ENCODE measurements around the gene UPP2. TPM values are rescaled to one million over a fixed set of nuclear protein-coding genes. Genes with fewer than 3 reads are reported as not detected.

The UPP2 gene
- total RNA-seq, 1 donor from 2014 or later, result not detected

- no peaks in the 10 kb centered on the region for H3K9me3 Mint-ChIP-seq
- no peak overlapping the region for H3K27ac Mint-ChIP-seq
- intact Hi-C loops (cut with micrococcal nuclease), result no loop called here
- H3K36me3 Mint-ChIP-seq (ENCODE audit: low read depth), result no peaks in the 10 kb centered on the region
- peaks cover 4% of the 10 kb centered on the region for H3K27me3 Mint-ChIP-seq (ENCODE audit: insufficient read depth)
- no peak overlapping the region for H3K4me3 Mint-ChIP-seq
- DNase-seq (ENCODE audit: low spot score), result no peak
- H3K4me1 Mint-ChIP-seq (ENCODE audit: low read depth), result no peaks in the 10 kb centered on the region
Measured at GRCh38 chr2:158115202-158115767, 13.6 kb downstream of the UPP2 start.

DNA sequence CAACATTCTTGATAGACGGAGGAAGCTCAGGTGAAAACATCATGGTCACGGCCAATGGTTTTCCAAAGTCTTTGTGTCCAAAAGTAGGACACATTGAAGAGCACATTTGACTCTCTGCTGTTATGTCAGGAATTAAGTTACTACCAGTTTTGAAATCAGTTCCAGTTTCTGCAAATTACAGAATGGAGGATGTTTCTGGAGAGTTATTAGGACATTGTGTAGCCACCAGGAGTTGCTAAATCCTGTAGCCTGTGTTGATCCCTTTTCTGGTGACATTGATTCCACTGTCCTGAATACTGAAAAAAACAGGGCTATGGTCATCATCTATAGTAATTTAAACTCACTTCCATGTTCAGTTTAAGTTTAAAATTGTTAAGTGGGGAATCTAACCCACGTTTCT, 15.3 kb downstream of the UPP2 start:
- Mint-ChIP-seq H3K27me3 (ENCODE audit: insufficient read depth) (peaks cover 4% of the 10 kb centered on the region), H3K4me1 (ENCODE audit: low read depth) (no peaks in the 10 kb centered on the region), H3K4me3 (no peak overlapping the region), H3K36me3 (ENCODE audit: low read depth) (no peaks in the 10 kb centered on the region), H3K9me3 (no peaks in the 10 kb centered on the region), H3K27ac (no peak overlapping the region)
- DNase-seq (ENCODE audit: low spot score), result no peak
- intact Hi-C loops (cut with micrococcal nuclease), result no loop called here

- H3K9me3 Mint-ChIP-seq, result no peaks in the 10 kb centered on the region
- H3K4me3 Mint-ChIP-seq, result no peak overlapping the region
- H3K4me1 Mint-ChIP-seq (ENCODE audit: low read depth), result no peaks in the 10 kb centered on the region
- no peaks in the 10 kb centered on the region for H3K36me3 Mint-ChIP-seq (ENCODE audit: low read depth)
- intact Hi-C loops (cut with micrococcal nuclease), result no loop called here
- H3K27me3 Mint-ChIP-seq (ENCODE audit: insufficient read depth), result peaks cover 2% of the 10 kb centered on the region
- no peak for DNase-seq (ENCODE audit: low spot score)
- no peak overlapping the region for H3K27ac Mint-ChIP-seq
Measured at GRCh38 chr2:158120102-158120501, 18.4 kb downstream of the UPP2 start.

DNA sequence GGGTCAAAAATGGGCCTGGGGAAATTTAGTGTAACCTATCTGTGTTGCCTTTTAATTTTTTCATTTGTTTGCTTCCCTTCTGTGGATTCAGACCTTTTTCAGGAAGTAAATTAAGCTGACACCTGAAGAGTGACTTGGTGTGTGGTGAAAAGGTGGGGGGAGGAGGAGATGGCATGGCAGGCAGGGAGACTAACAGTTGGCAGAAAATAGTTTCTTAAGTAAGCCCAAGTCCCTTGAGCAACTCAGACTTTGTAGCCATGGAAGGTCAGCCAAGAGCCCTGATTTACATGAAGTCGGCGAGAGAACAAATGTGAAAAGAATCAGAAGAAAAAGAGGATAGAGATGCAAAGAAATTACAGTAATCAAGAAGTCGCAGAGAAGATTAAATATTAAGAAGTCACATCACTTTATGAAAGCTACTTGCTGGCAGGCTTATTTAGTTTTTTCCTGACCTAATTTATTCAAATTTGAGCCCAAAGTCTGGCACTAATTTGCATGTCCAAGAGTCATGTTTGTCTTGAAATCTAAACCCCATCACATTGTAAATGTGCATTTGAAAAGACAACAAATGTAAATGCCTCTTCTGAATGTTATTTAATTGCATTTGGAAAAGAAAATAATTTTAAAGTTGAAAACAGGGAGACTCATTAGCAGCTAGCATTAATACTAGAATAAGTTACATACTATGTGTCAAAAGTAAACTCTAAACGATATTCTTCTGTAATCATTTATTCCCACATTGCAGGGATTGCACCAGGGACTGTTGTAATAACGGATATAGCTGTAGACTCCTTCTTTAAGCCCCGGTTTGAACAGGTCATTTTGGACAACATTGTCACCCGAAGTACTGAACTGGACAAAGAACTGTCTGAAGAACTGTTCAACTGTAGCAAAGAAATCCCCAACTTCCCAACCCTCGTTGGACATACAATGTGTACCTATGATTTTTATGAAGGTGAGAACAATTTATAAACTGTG, 19.3 kb downstream of the UPP2 start:
- intact Hi-C loops (cut with micrococcal nuclease), result no loop called here
- H3K27me3 Mint-ChIP-seq (ENCODE audit: insufficient read depth), result peaks cover 4% of the 10 kb centered on the region
- no peaks in the 10 kb centered on the region for H3K4me1 Mint-ChIP-seq (ENCODE audit: low read depth)
- H3K4me3 Mint-ChIP-seq, result no peak overlapping the region
- H3K36me3 Mint-ChIP-seq (ENCODE audit: low read depth), result no peaks in the 10 kb centered on the region
- no peak for DNase-seq (ENCODE audit: low spot score)
- H3K27ac Mint-ChIP-seq, result no peak overlapping the region
- no peaks in the 10 kb centered on the region for H3K9me3 Mint-ChIP-seq

GRCh38 chr2:158124896-158125295, 23.2 kb downstream of the UPP2 start:
- H3K27me3 Mint-ChIP-seq (ENCODE audit: insufficient read depth), result peaks cover 4% of the 10 kb centered on the region
- no peak overlapping the region for H3K4me3 Mint-ChIP-seq
- DNase-seq (ENCODE audit: low spot score), result no peak
- H3K9me3 Mint-ChIP-seq, result no peaks in the 10 kb centered on the region
- H3K36me3 Mint-ChIP-seq (ENCODE audit: low read depth), result no peaks in the 10 kb centered on the region
- H3K27ac Mint-ChIP-seq, result no peak overlapping the region
- no peaks in the 10 kb centered on the region for H3K4me1 Mint-ChIP-seq (ENCODE audit: low read depth)
- intact Hi-C loops (cut with micrococcal nuclease), result no loop called here

DNA sequence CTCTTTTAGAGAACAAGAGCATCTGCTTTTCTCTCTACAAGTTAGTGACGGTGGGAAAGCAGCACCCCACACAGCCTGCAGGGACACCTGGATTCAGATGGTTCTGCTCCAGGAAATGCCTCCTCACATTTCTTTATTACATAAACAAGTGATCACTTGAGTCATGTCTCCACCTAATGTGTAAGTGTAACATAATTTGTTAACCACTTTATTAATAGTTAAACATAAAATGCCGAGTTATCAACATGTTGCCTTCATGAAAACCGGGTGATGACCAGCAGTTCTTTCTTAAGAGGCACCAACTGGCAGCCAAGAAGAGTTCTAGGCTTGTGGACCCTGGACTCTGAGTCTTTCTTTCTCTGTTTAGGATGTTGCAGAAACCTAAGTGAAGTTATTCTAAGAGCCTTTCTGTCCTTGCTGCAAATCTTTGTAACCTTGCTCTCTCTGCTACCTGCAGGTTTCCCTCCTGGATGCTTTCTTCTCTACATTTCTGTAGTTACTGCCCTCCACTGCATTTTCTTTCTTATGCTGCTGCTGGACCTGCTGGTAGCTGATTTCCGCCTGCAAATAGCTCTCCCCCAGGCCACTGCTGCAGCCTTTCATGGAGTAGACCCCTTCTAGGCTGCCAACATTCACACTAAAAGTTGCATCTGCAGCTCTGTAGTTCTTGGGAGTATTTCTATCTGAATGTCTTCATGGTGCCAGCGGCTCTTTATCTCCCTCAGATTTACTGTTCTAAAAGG, 24.3 kb downstream of the UPP2 start:
- H3K27ac Mint-ChIP-seq, result no peak overlapping the region
- peaks cover 1% of the 10 kb centered on the region for H3K27me3 Mint-ChIP-seq (ENCODE audit: insufficient read depth)
- no peaks in the 10 kb centered on the region for H3K4me1 Mint-ChIP-seq (ENCODE audit: low read depth)
- H3K36me3 Mint-ChIP-seq (ENCODE audit: low read depth), result no peaks in the 10 kb centered on the region
- no peak for DNase-seq (ENCODE audit: low spot score)
- no peak overlapping the region for H3K4me3 Mint-ChIP-seq
- intact Hi-C loops (cut with micrococcal nuclease), result no loop called here
- no peaks in the 10 kb centered on the region for H3K9me3 Mint-ChIP-seq

DNA sequence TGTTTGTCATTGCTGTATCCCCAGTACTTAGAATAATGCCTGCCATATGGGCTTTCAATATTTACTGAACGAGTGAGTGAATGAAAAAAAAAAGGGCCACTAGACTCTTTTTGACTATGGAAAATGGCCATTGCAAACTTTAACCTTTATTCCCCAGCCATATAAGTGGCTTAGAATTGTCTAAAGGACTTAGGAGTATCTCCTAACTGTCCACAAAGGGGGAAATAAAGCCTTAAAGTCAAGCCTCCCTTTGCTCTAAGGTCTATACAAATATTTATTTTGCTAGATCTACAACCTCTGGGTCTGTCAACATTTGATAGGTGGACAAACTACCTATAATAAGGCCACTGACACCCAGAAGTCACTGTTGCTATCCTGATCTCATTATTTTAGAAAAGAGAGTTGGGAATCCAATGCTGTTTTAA, 25.7 kb downstream of the UPP2 start:
- Mint-ChIP-seq H3K36me3 (ENCODE audit: low read depth) (no peaks in the 10 kb centered on the region), H3K4me3 (no peak overlapping the region), H3K9me3 (no peaks in the 10 kb centered on the region), H3K4me1 (ENCODE audit: low read depth) (no peaks in the 10 kb centered on the region), H3K27ac (no peak overlapping the region), H3K27me3 (ENCODE audit: insufficient read depth) (peaks cover 3% of the 10 kb centered on the region)
- intact Hi-C loops (cut with micrococcal nuclease), result no loop called here
- DNase-seq (ENCODE audit: low spot score), result no peak

DNA sequence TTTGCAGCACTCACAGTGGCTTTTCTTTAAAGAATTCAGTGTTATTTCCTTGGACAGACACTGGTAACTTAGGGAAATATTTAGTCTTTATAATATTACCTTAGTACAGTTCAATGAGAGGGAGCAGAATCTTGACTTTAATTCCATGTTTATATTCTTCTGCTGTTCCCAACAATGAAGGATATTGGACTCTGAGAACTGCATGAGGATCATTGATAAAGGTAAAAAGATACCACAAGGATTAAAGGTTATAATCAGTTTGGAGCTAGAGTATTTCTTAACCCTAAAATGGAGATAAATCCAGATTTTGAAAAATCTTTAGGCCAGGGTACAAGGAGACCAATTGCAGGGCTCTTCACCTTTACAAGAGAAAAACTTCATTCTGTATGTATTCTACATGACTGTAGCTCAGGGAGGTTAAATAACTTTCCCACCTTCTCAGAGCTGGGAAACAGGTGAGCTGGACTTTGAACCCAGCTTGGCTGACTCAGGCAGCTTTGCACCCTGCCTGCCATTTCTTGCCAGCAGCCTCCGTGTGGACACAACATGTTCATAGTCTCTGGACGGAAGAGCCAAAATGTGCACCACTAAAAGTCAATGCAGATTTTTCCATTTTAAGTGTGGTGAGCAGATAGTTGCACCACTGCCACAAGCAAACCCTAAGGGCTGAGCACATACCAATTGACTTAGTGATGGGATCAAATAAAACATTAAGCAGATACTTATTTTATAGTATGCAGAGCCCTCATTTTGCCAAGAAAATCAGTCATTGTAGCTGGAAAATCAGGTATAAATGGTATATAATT, 26.7 kb downstream of the UPP2 start:
- Mint-ChIP-seq H3K9me3 (no peaks in the 10 kb centered on the region), H3K4me1 (ENCODE audit: low read depth) (no peaks in the 10 kb centered on the region), H3K4me3 (no peak overlapping the region)

GRCh38 chr2:158129037-158129436, 27.4 kb downstream of the UPP2 start:
- H3K36me3 Mint-ChIP-seq (ENCODE audit: low read depth), result no peaks in the 10 kb centered on the region
- DNase-seq (ENCODE audit: low spot score), result no peak
- H3K4me1 Mint-ChIP-seq (ENCODE audit: low read depth), result no peaks in the 10 kb centered on the region
- H3K27me3 Mint-ChIP-seq (ENCODE audit: insufficient read depth), result peaks cover 5% of the 10 kb centered on the region
- intact Hi-C loops (cut with micrococcal nuclease), result no loop called here
- H3K27ac Mint-ChIP-seq, result no peak overlapping the region
- H3K9me3 Mint-ChIP-seq, result no peaks in the 10 kb centered on the region
- H3K4me3 Mint-ChIP-seq, result no peak overlapping the region

More for the DNA sequence above, 26.7 kb downstream of the UPP2 start:
- Mint-ChIP-seq H3K36me3 (ENCODE audit: low read depth) (no peaks in the 10 kb centered on the region), H3K27ac (no peak overlapping the region), H3K27me3 (ENCODE audit: insufficient read depth) (peaks cover 5% of the 10 kb centered on the region)
- intact Hi-C loops (cut with micrococcal nuclease), result no loop called here
- no peak for DNase-seq (ENCODE audit: low spot score)

DNA sequence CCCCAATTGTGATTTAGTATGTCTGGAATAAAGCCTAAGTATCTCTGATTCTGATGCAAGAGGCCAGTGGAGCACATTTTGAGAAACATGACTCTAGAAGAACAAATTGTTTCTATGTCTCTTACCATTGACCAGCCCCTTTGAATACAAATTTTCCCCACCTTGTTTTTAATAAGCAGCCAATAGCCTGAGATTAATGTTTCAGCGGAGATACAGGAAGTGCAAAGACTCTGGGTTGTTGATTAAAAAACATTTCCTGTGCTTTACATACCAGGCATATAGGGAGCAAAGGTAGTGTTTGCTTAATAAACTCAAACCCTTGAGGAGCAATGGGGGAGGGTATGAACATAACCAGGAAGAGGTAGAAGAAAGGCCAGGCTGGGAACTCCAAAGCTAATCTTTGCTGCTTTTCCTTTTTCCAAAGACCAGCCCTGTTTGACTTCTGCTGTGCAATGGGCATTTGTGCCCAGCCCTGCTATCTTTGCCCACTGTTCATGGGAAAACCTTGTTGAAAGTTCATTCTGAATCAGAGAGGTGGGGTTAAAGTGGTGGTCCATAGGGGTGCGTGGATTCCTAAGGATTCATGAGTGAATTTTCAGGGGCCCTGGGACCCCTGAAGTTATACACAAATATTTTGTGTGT, 29.3 kb downstream of the UPP2 start:
- H3K9me3 Mint-ChIP-seq, result no peaks in the 10 kb centered on the region
- no peaks in the 10 kb centered on the region for H3K36me3 Mint-ChIP-seq (ENCODE audit: low read depth)
- no peak overlapping the region for H3K27ac Mint-ChIP-seq
- intact Hi-C loops (cut with micrococcal nuclease), result no loop called here
- peaks cover 4% of the 10 kb centered on the region for H3K27me3 Mint-ChIP-seq (ENCODE audit: insufficient read depth)
- H3K4me3 Mint-ChIP-seq, result no peak overlapping the region
- H3K4me1 Mint-ChIP-seq (ENCODE audit: low read depth), result no peaks in the 10 kb centered on the region
- DNase-seq (ENCODE audit: low spot score), result no peak

- DNase-seq (ENCODE audit: low spot score), result no peak
- no peaks in the 10 kb centered on the region for H3K4me1 Mint-ChIP-seq (ENCODE audit: low read depth)
- no peak overlapping the region for H3K27ac Mint-ChIP-seq
- H3K9me3 Mint-ChIP-seq, result no peaks in the 10 kb centered on the region
- no peaks in the 10 kb centered on the region for H3K36me3 Mint-ChIP-seq (ENCODE audit: low read depth)
- intact Hi-C loops (cut with micrococcal nuclease), result no loop called here
- H3K27me3 Mint-ChIP-seq (ENCODE audit: insufficient read depth), result peaks cover 4% of the 10 kb centered on the region
- no peak overlapping the region for H3K4me3 Mint-ChIP-seq
Measured at GRCh38 chr2:158131483-158131912, 29.8 kb downstream of the UPP2 start.

- no peak overlapping the region for H3K27ac Mint-ChIP-seq
- no peaks in the 10 kb centered on the region for H3K9me3 Mint-ChIP-seq
- no peaks in the 10 kb centered on the region for H3K4me1 Mint-ChIP-seq (ENCODE audit: low read depth)
- no peak overlapping the region for H3K4me3 Mint-ChIP-seq
- intact Hi-C loops (cut with micrococcal nuclease), result no loop called here
- no peak for DNase-seq (ENCODE audit: low spot score)
- peaks cover 4% of the 10 kb centered on the region for H3K27me3 Mint-ChIP-seq (ENCODE audit: insufficient read depth)
- no peaks in the 10 kb centered on the region for H3K36me3 Mint-ChIP-seq (ENCODE audit: low read depth)
Measured at GRCh38 chr2:158131919-158132566, 30.4 kb downstream of the UPP2 start.
